Duodenal mucosa (tissue), 2 donors: ENCODE results near the gene ZBED4.

Source experiments
- H3K27ac ChIP-seq: one replicate; pipeline ENCODE4 v1.7.0; 2013; ENCODE audit warnings: low read depth, low read length
- H3K27me3 ChIP-seq, 2 donors: one replicate each; pipeline ENCODE4 v1.7.0; 2013; ENCODE audit warnings: low read length in 2 of 2, control low read depth in 1 of 2; ENCODE audit not compliant: insufficient read depth in 2 of 2, control insufficient read depth in 1 of 2
- H3K36me3 ChIP-seq, 2 donors: one replicate each; pipeline ENCODE4 v1.7.0; 2013; ENCODE audit warnings: low read length in 2 of 2, control low read depth in 1 of 2; ENCODE audit not compliant: insufficient read depth in 2 of 2, control insufficient read depth in 1 of 2
- H3K4me1 ChIP-seq, 2 donors: one replicate each; pipeline ENCODE4 v1.7.0; 2013; ENCODE audit warnings: low read length in 2 of 2, control low read depth in 1 of 2; ENCODE audit not compliant: insufficient read depth in 2 of 2, control insufficient read depth in 1 of 2
- H3K4me3 ChIP-seq, 2 donors: one replicate each; pipeline ENCODE4 v1.7.0; 2013; ENCODE audit warnings: low read length in 2 of 2, low read depth in 1 of 2
- H3K9ac ChIP-seq, 2 donors: one replicate each; pipeline ENCODE4 v1.7.0; 2013; ENCODE audit warnings: low read length in 2 of 2, low read depth in 1 of 2
- H3K9me3 ChIP-seq, 2 donors: one replicate each; pipeline ENCODE4 v1.7.0; 2013; ENCODE audit warnings: low read length in 2 of 2, control low read depth in 1 of 2; ENCODE audit not compliant: control insufficient read depth in 1 of 2

ZBED4 gene

DNA sequence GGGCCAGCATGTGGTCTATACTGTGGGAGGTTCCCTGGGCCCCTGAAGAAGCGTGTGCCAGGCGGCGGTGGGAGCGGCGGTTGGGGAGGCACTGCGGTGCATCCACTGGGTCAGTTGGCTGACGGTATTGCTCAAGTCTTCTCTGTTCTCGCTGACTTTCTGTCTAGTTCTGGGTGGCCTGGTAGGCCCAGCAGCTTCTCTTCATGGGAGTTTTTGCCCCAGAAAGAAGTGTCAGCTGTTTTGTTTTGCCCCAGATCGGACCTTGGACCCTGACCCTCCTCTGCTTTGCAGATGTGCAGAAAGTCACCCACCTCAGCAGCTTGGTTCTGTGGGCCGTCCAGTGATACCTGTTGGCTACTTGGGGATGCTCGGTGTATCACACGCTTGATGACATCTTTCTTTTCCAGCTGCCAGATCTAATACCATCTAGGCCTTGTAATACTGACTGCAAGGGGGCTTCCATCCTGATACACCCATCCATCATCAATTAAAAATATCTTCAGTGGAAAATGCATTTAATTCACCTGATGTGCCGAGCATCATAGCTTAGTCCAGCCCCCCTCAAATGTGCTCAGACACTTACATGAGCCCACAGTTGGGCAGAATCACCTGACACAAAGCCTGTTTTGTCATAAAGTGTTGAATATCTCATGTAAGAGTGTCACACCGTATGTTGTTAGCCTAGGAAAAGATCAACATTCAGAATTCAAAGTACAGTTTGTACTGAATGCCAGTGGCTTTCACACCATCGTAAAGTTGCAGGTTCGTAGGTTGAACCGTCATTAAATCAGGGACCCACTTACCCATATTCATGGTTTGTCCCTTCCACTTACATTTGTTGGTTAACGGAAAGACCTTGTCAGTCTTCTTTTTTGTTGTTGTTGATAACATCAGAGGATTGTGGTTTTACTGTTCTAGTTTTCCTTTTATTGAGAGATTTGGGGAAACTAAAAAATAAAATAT, 13.9 kb downstream of the ZBED4 start:
- Histone ChIP-seq H3K36me3 (peaks cover 0 to 3% of the 10 kb centered on the region in 2 donors), H3K4me1 (no peaks in the 10 kb centered on the region), H3K27me3 (no peaks in the 10 kb centered on the region), H3K9ac (no peak overlapping the region), H3K27ac (no peak overlapping the region), H3K9me3 (peaks cover 18 to 20% of the 10 kb centered on the region in 2 donors), H3K4me3 (peak overlapping the region in 1 of 2 donors; percentile 0)

DNA sequence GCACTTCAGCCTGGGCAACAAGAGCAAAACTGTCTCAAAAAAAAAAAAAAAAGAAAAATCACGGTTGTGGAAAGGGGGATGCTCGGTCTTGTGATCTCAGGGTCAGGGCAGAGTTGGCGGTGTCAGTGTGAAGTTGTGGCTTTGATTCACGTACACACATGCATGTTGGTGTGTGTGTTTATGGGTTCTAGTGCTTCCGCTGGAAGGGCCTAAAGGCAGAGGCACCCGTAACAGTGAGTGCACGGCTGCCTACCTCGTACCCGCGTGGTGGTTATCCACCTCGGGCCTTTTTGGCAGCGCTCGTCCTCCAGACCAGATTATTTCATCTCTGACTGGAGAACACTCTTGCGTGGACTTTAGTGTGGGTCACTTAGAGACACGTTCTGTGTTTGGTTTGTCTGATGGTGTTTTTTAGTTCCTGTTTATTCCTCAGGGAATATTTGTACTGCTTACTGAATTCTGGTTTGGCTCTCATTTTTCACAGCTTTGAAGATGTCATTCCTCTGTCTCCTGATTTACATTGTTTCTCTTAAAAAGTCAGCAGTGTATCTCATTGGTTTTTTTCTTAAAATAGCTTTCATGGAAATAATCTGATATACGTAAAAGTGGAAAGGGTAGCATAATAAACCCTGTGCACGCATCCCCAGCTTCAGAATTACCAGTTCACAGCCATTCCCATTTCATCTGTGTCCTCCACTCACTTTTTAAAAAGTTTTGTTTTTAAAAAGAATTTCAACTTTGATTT, 15.6 kb downstream of the ZBED4 start:
- H3K4me1 ChIP-seq, result no peaks in the 10 kb centered on the region
- no peak overlapping the region for H3K27ac ChIP-seq
- peaks cover 18 to 20% of the 10 kb centered on the region in 2 donors for H3K9me3 ChIP-seq
- no peaks in the 10 kb centered on the region for H3K27me3 ChIP-seq
- H3K9ac ChIP-seq, result no peak overlapping the region
- peaks cover 0 to 3% of the 10 kb centered on the region in 2 donors for H3K36me3 ChIP-seq
- H3K4me3 ChIP-seq, result no peak overlapping the region

DNA sequence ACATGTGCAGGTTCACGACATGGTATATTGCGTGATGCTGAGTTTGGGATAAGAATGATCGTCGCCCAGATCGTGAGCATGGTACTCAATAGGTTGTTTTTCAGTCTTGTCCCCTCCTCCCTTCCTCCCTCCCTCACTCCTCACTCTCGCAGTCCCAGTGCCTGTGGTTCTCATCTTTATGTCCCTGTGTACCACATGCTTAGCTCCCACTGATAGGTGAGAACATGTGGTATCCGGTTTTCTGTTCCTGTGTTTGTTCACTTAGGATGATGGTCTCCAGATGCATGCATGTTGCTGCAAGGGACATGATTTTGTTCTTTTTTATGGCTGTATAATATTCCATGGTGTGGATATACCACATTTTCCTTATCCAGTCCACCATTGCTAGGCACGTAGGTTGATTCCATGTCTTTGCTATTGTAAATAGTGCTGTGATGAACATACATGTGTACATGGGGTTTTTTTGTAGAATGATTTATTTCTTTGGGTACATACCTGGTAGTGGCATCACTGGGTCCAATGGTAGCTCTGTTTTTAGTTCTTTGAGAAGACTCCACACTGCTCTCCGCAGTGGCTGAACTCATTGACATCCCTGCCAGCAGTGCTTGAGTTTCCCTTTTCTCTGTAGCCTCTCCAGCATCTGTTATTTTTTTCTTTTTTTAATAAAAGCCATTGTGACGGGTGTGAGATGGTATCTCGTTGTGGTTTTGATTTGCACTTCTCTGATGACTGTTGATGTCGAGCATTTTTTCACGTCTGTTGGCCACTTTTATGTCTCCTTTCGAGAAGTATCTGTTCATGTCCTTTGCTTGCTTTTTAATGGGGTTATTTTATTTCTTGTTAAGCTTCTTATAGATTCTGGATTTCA, 16.4 kb downstream of the ZBED4 start:
- Histone ChIP-seq H3K27ac (no peak overlapping the region), H3K4me3 (no peak overlapping the region), H3K9ac (no peak overlapping the region), H3K9me3 (peaks cover 18% of the 10 kb centered on the region in 2 donors), H3K36me3 (peaks cover 0 to 3% of the 10 kb centered on the region in 2 donors), H3K27me3 (no peaks in the 10 kb centered on the region), H3K4me1 (no peaks in the 10 kb centered on the region)

DNA sequence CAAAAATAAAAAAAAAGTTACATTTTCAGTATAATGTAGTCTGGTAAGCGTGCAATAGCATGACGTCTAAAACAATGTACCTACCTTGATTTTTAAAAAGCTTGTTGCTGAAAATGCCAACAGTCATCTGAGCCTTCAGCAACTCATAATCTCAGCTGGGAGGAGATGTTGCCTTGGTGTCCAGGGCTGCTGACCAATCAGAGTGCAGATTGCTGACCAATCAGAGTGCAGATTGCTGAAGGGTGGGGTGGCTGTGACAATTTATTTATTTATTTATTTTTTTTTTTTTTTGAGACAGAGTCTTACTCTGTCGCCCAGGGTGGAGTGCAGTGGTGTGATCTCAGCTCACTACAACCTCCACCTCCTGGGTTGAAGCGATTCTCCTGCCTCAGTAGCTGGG, 17.8 kb downstream of the ZBED4 start:
- H3K36me3 ChIP-seq, result peaks cover 0 to 3% of the 10 kb centered on the region in 2 donors
- no peak overlapping the region for H3K27ac ChIP-seq
- no peaks in the 10 kb centered on the region for H3K27me3 ChIP-seq
- no peak overlapping the region for H3K9ac ChIP-seq
- no peaks in the 10 kb centered on the region for H3K4me1 ChIP-seq
- H3K4me3 ChIP-seq, result no peak overlapping the region
- peaks cover 10 to 12% of the 10 kb centered on the region in 2 donors for H3K9me3 ChIP-seq

DNA sequence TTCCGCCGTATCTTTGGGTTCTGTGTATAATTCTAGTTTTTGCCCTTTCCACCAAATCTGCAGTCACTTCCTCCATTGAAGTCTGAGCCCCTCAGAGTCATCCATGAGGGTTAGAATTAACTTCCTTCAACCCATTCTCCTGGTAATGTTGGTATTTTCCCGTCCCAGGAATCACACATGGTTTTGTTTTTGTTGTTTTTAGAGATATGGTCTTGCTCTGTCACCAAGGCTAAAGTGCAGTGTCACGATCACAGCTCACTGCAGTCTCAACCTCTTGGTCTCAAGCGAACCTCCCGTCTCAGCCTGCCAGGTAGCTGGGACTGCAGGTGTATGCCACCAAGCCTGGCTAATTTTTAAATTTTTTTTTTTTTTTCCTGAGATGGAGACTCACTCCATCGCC, 18.7 kb downstream of the ZBED4 start:
- no peak overlapping the region for H3K4me3 ChIP-seq
- H3K27me3 ChIP-seq, result no peaks in the 10 kb centered on the region
- no peaks in the 10 kb centered on the region for H3K4me1 ChIP-seq
- no peak overlapping the region for H3K9ac ChIP-seq
- peaks cover 0 to 1% of the 10 kb centered on the region in 2 donors for H3K36me3 ChIP-seq
- H3K27ac ChIP-seq, result no peak overlapping the region
- H3K9me3 ChIP-seq, result peaks cover 10 to 12% of the 10 kb centered on the region in 2 donors

DNA sequence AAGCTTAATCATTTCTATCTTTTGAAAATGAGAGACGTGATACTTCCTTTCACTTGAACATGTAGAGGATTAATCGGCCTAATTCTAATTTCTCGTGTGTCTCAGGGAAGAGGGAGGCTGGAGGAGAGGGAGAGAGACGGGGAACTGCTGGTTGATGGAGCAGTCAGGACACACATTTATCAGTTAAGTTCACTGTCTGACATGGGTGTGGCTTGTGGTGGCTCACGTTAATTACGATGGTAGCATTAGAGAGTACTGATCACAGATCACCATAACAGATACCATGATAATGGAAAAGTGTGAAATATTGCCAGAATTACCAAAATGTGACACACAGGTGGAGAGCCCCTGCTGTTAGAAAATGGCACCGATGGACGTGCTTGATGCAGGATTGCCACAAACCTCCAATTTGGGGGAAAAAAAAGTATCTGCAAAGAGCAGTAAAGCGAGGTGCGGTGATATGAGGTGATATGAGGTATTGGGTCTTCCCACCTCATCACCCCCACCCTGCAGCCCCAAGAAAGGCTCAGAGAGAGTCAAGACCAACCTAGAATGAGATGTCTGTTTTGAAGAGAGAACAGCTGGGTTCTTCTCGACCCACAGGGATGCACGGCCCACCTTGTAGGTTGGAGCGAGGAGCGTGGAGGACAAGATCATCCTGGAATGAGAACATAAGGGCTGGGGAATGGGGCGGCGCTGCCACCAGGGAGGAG, 19.7 kb downstream of the ZBED4 start:
- H3K27me3 ChIP-seq, result no peaks in the 10 kb centered on the region
- H3K4me1 ChIP-seq, result no peaks in the 10 kb centered on the region
- no peaks in the 10 kb centered on the region for H3K36me3 ChIP-seq
- H3K9ac ChIP-seq, result no peak overlapping the region
- H3K4me3 ChIP-seq, result no peak overlapping the region
- no peak overlapping the region for H3K27ac ChIP-seq
- peaks cover 10 to 12% of the 10 kb centered on the region in 2 donors for H3K9me3 ChIP-seq

DNA sequence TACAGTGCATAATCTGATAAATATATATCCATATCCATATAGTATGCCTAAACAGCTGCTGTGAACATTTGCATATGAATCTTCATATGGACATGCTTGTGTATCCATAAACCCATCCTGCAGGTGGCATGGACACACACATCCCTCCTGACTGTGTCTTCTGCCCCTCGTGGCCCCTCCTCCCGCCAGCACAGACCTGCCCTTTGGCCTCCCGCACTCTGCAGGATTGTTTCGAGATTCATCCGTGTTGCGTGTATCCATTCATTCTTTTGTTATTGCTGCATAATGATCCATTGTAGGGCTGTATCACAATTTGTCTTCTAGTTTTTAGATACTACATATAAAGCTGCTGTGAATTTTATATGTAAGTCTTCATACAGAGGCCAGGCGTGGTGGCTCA, 24.0 kb downstream of the ZBED4 start:
- Histone ChIP-seq H3K4me3 (no peak overlapping the region), H3K36me3 (peaks cover 0 to 4% of the 10 kb centered on the region in 2 donors)

DNA sequence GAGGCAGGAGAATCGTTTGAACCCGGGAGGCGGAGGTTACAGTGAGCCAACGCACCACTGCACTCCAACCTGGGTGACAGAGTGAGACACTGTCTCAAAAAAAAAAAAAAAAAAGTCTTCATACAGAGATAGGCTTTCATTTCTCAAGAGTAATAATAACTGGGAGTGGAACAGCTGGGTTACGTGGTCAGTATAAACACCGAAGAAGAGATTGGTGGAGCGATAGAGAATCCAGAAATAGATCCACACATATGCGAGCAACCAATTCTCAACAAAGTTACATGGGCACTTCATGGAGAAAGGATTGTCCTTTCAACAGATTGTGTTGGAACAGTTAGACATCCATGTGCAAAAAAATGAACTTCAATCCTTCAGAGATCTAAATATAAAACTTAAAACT, 24.6 kb downstream of the ZBED4 start:
- H3K36me3 ChIP-seq, result peaks cover 0 to 5% of the 10 kb centered on the region in 2 donors
- H3K27ac ChIP-seq, result no peak overlapping the region
- no peak overlapping the region for H3K9ac ChIP-seq
- H3K27me3 ChIP-seq, result no peaks in the 10 kb centered on the region
- H3K4me1 ChIP-seq, result peaks cover 0 to 3% of the 10 kb centered on the region in 2 donors
- no peak overlapping the region for H3K4me3 ChIP-seq
- no peaks in the 10 kb centered on the region for H3K9me3 ChIP-seq

More for the DNA sequence above, 24.0 kb downstream of the ZBED4 start:
- Histone ChIP-seq H3K4me1 (peaks cover 0 to 3% of the 10 kb centered on the region in 2 donors), H3K27me3 (no peaks in the 10 kb centered on the region), H3K9ac (no peak overlapping the region), H3K27ac (no peak overlapping the region), H3K9me3 (no peaks in the 10 kb centered on the region)

DNA sequence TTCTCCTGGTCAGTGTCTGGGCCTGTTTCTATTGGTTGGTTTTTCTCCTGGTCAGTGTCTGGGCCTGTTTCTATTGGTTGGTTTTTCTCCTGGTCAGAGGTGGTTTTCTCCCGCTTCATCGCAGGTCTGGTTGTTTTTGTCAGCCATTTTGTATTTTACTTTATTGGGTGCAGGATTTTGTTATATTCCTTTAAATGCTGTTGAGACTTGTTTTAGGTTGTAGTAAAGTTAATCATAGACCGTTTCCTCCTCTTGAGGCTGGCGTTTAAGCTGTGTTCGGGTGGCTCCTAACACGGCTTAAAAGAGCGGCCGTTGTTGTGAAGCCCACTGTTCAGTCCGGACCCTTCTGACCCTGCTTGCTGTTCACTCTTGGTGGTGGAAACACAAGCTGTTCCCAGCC, 26.2 kb downstream of the ZBED4 start:
- no peaks in the 10 kb centered on the region for H3K27me3 ChIP-seq
- H3K9me3 ChIP-seq, result no peaks in the 10 kb centered on the region
- H3K4me1 ChIP-seq, result peaks cover 0 to 3% of the 10 kb centered on the region in 2 donors
- no peak overlapping the region for H3K27ac ChIP-seq
- no peak overlapping the region for H3K4me3 ChIP-seq
- peaks cover 4 to 14% of the 10 kb centered on the region in 2 donors for H3K36me3 ChIP-seq
- H3K9ac ChIP-seq, result no peak overlapping the region
